Tibial nerve (tissue), 4 donors: ENCODE measurements around the gene GPD1L. TPM values are rescaled to one million over a fixed set of nuclear protein-coding genes. Genes with fewer than 3 reads are reported as not detected.

Experiments used
- DNase-seq, 2 donors: peaks; one replicate each; pipeline ENCODE4 v3.0.0-alpha.2; 2019; ENCODE audit warnings: low spot score in 2 of 2
- H3K27ac ChIP-seq, 4 donors: fragments of 200-600 bp; sonication (generic) in 3 of 4; one replicate each; pipeline ENCODE4 v1.5.1; 2017 to 2019; ENCODE audit warnings: mild to moderate bottlenecking in 1 of 4
- H3K27me3 ChIP-seq, 2 donors: fragments of 200-600 bp; sonication (generic) in 1 of 2; one replicate each; pipeline versions ENCODE4 v1.5.1 to v1.6.0; 2017 to 2019
- H3K36me3 ChIP-seq, 3 donors: fragments of 200-600 bp; sonication (generic); one replicate each; pipeline ENCODE4 v1.5.1; 2018 to 2019
- H3K4me1 ChIP-seq, 4 donors: fragments of 200-600 bp; sonication (generic) in 3 of 4; one replicate each; pipeline ENCODE4 v1.5.1; 2017 to 2019
- H3K4me3 ChIP-seq, 4 donors: fragments of 200-600 bp; sonication (generic) in 3 of 4; one replicate each; pipeline ENCODE4 v1.5.1; 2017 to 2019; ENCODE audit warnings: mild to moderate bottlenecking in 1 of 4, moderate library complexity in 1 of 4
- H3K9me3 ChIP-seq, 4 donors: fragments of 200-600 bp; sonication (generic) in 3 of 4; one replicate each; pipeline ENCODE4 v1.5.1; 2017 to 2019
- CTCF ChIP-seq, 5 experiments: fragments of 200-600 bp in 3 of 5; fragments of 450-650 bp in 2 of 5; sonication (generic) in 3 of 5; IDR thresholded peaks; one replicate each; pipeline ENCODE4 v1.5.1; 2016 to 2019; ENCODE audit warnings: antibody characterized with exemption in 5 of 5, mild to moderate bottlenecking in 3 of 5, moderate library complexity in 2 of 5
- EP300 ChIP-seq, 2 donors: sonication (generic); formaldehyde crosslinking; IDR thresholded peaks; one replicate each; pipeline ENCODE4 v1.6.1; 2017; ENCODE audit warnings: antibody characterized with exemption in 2 of 2, mild to moderate bottlenecking in 1 of 2
- POLR2A ChIP-seq, 2 donors: fragments of 450-650 bp; IDR thresholded peaks; one replicate each; pipeline ENCODE4 v1.6.1; 2017; ENCODE audit warnings: antibody characterized with exemption in 2 of 2, mild to moderate bottlenecking in 2 of 2, moderate library complexity in 2 of 2
- WGBS, 2 donors: methylation state at CpG; one replicate each; pipeline ENCODE4 v1.1.5; 2018; 5-methylcytosine and 5-hydroxymethylcytosine counted together
- total RNA-seq, 4 donors: library from RNA; depleted of rRNA; stranded (reverse); fragments of >200 nt; gene quantifications; one replicate each; pipeline ENCODE4 v1.1.0, GENCODE V29; 2016

The GPD1L gene
- total RNA-seq, 4 donors from 2014 or later = 38.4 to 60.9 (median 46.5) TPM

GRCh38 chr3:32077260-32078084 is 28.9 kb upstream of the GPD1L start:
- H3K9me3 ChIP-seq = no peaks in the 10 kb centered on the region
- H3K36me3 ChIP-seq = no peaks in the 10 kb centered on the region
- TF ChIP-seq CTCF (IDR thresholded peaks at IDR 0.05) (no peak), POLR2A (IDR thresholded peaks at IDR 0.05) (no peak), EP300 (IDR thresholded peaks at IDR 0.05) (no peak)
- peaks cover 0 to 12% (median 5%) of the 10 kb centered on the region in 4 donors for H3K4me1 ChIP-seq
- no peak for DNase-seq
- no peak overlapping the region for H3K4me3 ChIP-seq
- WGBS, 2 donors = 37 to 50% methylated on average over 14 of the region's 14 CpGs
- peak overlapping the region in 1 of 4 donors; percentile 12 for H3K27ac ChIP-seq
- H3K27me3 ChIP-seq = no peaks in the 10 kb centered on the region

GRCh38 chr3:32078085-32078634 is 28.3 kb upstream of the GPD1L start:
- no peaks in the 10 kb centered on the region for H3K27me3 ChIP-seq
- H3K27ac ChIP-seq = no peak overlapping the region
- H3K4me3 ChIP-seq = no peak overlapping the region
- DNase-seq = no peak
- peaks cover 0 to 19% (median 9%) of the 10 kb centered on the region in 4 donors for H3K4me1 ChIP-seq
- no peak for TF ChIP-seq EP300 (IDR thresholded peaks at IDR 0.05)
- no peak for TF ChIP-seq CTCF (IDR thresholded peaks at IDR 0.05)
- no peak for TF ChIP-seq POLR2A (IDR thresholded peaks at IDR 0.05)
- no peaks in the 10 kb centered on the region for H3K36me3 ChIP-seq
- no peaks in the 10 kb centered on the region for H3K9me3 ChIP-seq
- WGBS, 2 donors = 77 to 86% methylated on average over 3 of the region's 3 CpGs

- no peak for TF ChIP-seq POLR2A (IDR thresholded peaks at IDR 0.05)
- TF ChIP-seq CTCF (IDR thresholded peaks at IDR 0.05) = no peak
- TF ChIP-seq EP300 (IDR thresholded peaks at IDR 0.05) = no peak
- DNase-seq = no peak
- H3K27me3 ChIP-seq = no peaks in the 10 kb centered on the region
These were observed 27.6 kb upstream of the GPD1L start for GRCh38 chr3:32078864-32079263.

GRCh38 chr3:32082721-32083120 is 23.7 kb upstream of the GPD1L start:
- DNase-seq = no peak
- 13 to 21% methylated on average over 3 of the region's 3 CpGs for WGBS, 2 donors
- TF ChIP-seq POLR2A (IDR thresholded peaks at IDR 0.05) = no peak
- peak in 1 of 2 donors; percentile 14 for TF ChIP-seq EP300 (IDR thresholded peaks at IDR 0.05)
- Histone ChIP-seq H3K27ac (peak overlapping the region in 2 of 4 donors; percentile 10 to 29), H3K9me3 (no peaks in the 10 kb centered on the region), H3K4me3 (no peak overlapping the region), H3K4me1 (peaks cover 0 to 17% (median 5%) of the 10 kb centered on the region in 4 donors), H3K36me3 (no peaks in the 10 kb centered on the region), H3K27me3 (no peaks in the 10 kb centered on the region)

More at GRCh38 chr3:32078864-32079263, 27.6 kb upstream of the GPD1L start:
- H3K4me1 ChIP-seq = peaks cover 0 to 21% (median 10%) of the 10 kb centered on the region in 4 donors
- H3K4me3 ChIP-seq = no peak overlapping the region
- no peaks in the 10 kb centered on the region for H3K9me3 ChIP-seq
- no peak overlapping the region for H3K27ac ChIP-seq
- H3K36me3 ChIP-seq = no peaks in the 10 kb centered on the region

GRCh38 chr3:32083702-32084270 is 22.6 kb upstream of the GPD1L start:
- Histone ChIP-seq H3K27ac (peak overlapping the region in 1 of 4 donors; percentile 10), H3K4me1 (peaks cover 0 to 17% (median 5%) of the 10 kb centered on the region in 4 donors), H3K4me3 (no peak overlapping the region), H3K27me3 (no peaks in the 10 kb centered on the region), H3K36me3 (no peaks in the 10 kb centered on the region), H3K9me3 (no peaks in the 10 kb centered on the region)
- TF ChIP-seq EP300 (IDR thresholded peaks at IDR 0.05) (no peak), CTCF (IDR thresholded peaks at IDR 0.05) (no peak), POLR2A (IDR thresholded peaks at IDR 0.05) (no peak)
- WGBS, 2 donors = 81 to 85% methylated on average over 3 of the region's 3 CpGs
- no peak for DNase-seq
